Naive thymus-derived CD8-positive, alpha-beta T cell (primary cell): Measurements from ENCODE around the gene SDF2L1. TPM values are rescaled to one million over a fixed set of nuclear protein-coding genes. Genes with fewer than 3 reads are reported as not detected.
"Not testable (repeated sequence)": the region's sequence is repeated elsewhere in the genome, so short reads cannot be mapped to it uniquely, and the experiment has no call there.

ENCODE experiments used
- ATAC-seq, 2 donors: fragments of 150-1000 bp; cut with Tn5 transposase in 1 of 2; sonication (Bioruptor Pico), chemical (Tn5 transposase) in 1 of 2; 1 replicate in 1 of 2; 2 replicates in 1 of 2; pipeline ENCODE4 v1.10.0; 2021; ENCODE audit warnings: mild to moderate bottlenecking in 2 of 2, moderate library complexity in 2 of 2
- POLR2A ChIA-PET: fragments of 350-600 bp; sonication (Branson Sonifier 250); formaldehyde crosslinking; loops from one replicate; lab custom pipeline; 2021; ENCODE audit warnings: antibody characterized with exemption; lab: Charles Lee
- DNase-seq, 10 donors: peaks; one replicate each; pipeline versions ENCODE4 v3.0.0 to v3.0.0-alpha.2; 2020 to 2022
- H3K27ac Mint-ChIP-seq, 10 donors: one replicate each; pipeline ENCODE4 v1.8.0; 2020 to 2022; ENCODE audit warnings: mild to moderate bottlenecking in 10 of 10, mixed read lengths in 10 of 10, moderate library complexity in 4 of 10, inconsistent platforms in 1 of 10
- H3K27me3 Mint-ChIP-seq, 5 donors: one replicate each; pipeline ENCODE4 v1.8.0; 2021 to 2022; ENCODE audit warnings: mixed read lengths in 5 of 5
- H3K36me3 Mint-ChIP-seq, 3 donors: one replicate each; pipeline ENCODE4 v1.8.0; 2020 to 2022; ENCODE audit warnings: mixed read lengths in 3 of 3, mild to moderate bottlenecking in 2 of 3, inconsistent platforms in 1 of 3
- H3K4me1 Mint-ChIP-seq, 4 donors: one replicate each; pipeline ENCODE4 v1.8.0; 2021 to 2022; ENCODE audit warnings: mixed read lengths in 4 of 4
- H3K4me3 Mint-ChIP-seq, 10 donors: one replicate each; pipeline ENCODE4 v1.8.0; 2020 to 2022; ENCODE audit warnings: mild to moderate bottlenecking in 10 of 10, mixed read lengths in 10 of 10, moderate library complexity in 6 of 10, inconsistent platforms in 1 of 10
- H3K9me3 Mint-ChIP-seq, 9 donors: one replicate each; pipeline ENCODE4 v1.8.0; 2020 to 2022; ENCODE audit warnings: mixed read lengths in 9 of 9, mild to moderate bottlenecking in 3 of 9, inconsistent platforms in 1 of 9, moderate library complexity in 1 of 9
- polyA plus RNA-seq, 3 donors: library from polyadenylated mRNA; unstranded; fragments of 300-500 nt; fragmentation: Illumina TruSeq; gene quantifications; one replicate each; pipeline ENCODE4 v1.2.3, GENCODE V29; 2021
- total RNA-seq, 8 experiments: library from RNA in 2 of 8; stranded (reverse) in 2 of 8; gene quantifications; one replicate each; pipeline ENCODE4 v1.2.3 and lab custom pipeline; 2021 to 2026

Gene SDF2L1
- total and polyA plus RNA-seq, 5 experiments from 2014 or later, result 23.2 to 68.9 (median 63.1) TPM

DNA sequence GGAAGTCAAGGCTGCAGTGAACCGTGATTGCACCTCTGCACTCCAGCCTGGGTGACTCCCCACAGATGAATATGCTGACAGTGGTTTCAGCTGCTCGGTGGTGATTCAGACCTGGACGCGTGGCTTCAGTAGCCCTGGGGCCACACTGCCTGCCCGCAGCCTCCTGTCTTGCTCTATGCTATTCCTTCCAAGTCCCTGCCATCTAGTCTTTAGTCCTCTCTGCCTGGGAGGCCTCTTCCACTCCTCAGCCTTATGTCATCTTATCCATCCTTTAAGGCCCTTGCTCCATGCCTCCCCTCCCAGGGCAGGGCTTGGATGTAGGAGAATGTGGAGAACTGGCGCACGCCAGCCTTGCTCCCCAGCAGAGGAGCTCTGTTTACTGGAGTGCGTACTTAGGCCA lies 35.3 kb upstream of the SDF2L1 start:
- DNase-seq, result no peak
- Mint-ChIP-seq H3K36me3 (peaks cover 0 to 41% (median 0%) of the 10 kb centered on the region in 3 donors), H3K9me3 (no peaks in the 10 kb centered on the region), H3K27me3 (no peaks in the 10 kb centered on the region), H3K4me1 (peaks cover 24 to 58% (median 39%) of the 10 kb centered on the region in 4 donors), H3K4me3 (peak overlapping the region in 1 of 10 donors; percentile 20), H3K27ac (peak overlapping the region in 2 of 10 donors; percentile 3 to 62)
- POLR2A ChIA-PET, result no interaction called here
- no peak for ATAC-seq

- H3K9me3 Mint-ChIP-seq, H3K27me3 Mint-ChIP-seq, H3K4me3 Mint-ChIP-seq, DNase-seq, ATAC-seq: not testable (repeated sequence)
- POLR2A ChIA-PET, result interaction anchor here (0.6 kb wide), 1 partner anchor 17 kb away, joined by 3 read pairs; no protein-coding TSS in a partner anchor
- H3K27ac Mint-ChIP-seq, result peak overlapping the region in 6 of 10 donors; percentile 13 to 56 (median 21)
- peaks cover 0 to 58% (median 3%) of the 10 kb centered on the region in 3 donors for H3K36me3 Mint-ChIP-seq
- peaks cover 19 to 49% (median 37%) of the 10 kb centered on the region in 4 donors for H3K4me1 Mint-ChIP-seq
These were observed 32.4 kb upstream of the SDF2L1 start for GRCh38 chr22:21609556-21610157.

DNA sequence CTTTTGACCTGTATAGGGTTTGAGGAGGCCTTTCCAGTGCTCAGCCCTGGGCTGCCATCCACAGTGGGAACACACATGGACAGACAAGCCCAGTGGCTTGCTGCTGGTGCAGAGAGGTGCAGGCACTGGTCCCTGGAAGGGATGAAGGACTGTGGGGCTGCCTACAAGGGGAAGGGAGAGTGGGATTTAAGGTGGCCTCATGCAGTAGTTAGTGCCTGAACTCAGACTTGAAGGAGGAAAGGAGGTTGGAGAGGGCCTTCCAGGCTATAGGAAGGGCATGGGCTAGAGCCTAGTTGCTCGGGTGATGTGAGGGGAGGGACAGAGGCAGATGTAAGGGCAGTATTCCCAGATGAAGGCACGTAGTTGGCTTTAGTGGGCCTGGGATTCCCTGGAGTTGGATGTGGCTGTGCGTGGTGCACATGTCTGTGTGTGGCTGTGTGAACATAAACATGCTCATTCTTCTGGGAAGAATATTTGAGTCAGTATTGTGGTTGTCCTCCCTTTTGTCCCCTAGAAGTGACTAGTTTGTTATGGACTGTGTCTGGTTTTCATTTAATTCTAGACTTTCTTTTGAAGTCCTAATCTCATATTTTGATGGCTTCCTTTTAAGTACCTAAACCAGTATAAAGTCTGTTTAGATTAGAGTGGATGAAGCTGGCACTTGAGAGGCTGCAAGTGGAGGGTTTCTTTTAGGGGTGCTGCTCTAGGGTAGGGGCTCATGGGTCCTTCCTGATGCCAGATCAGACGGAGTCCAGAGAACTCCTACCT lies 30.7 kb upstream of the SDF2L1 start:
- Mint-ChIP-seq H3K27ac (peak overlapping the region in 8 of 10 donors; percentile 12 to 70 (median 42)), H3K36me3 (peaks cover 0 to 72% (median 3%) of the 10 kb centered on the region in 3 donors), H3K4me1 (peaks cover 19 to 41% (median 32%) of the 10 kb centered on the region in 4 donors), H3K9me3 (no peaks in the 10 kb centered on the region), H3K4me3 (no peak overlapping the region), H3K27me3 (no peaks in the 10 kb centered on the region)
- no peak for DNase-seq
- ATAC-seq, result no peak
- POLR2A ChIA-PET, result no interaction called here

- Mint-ChIP-seq H3K9me3 (no peaks in the 10 kb centered on the region), H3K27ac (peak overlapping the region in 1 of 10 donors; percentile 20), H3K4me1 (peaks cover 10 to 41% (median 25%) of the 10 kb centered on the region in 4 donors), H3K4me3 (no peak overlapping the region), H3K27me3 (no peaks in the 10 kb centered on the region), H3K36me3 (peaks cover 0 to 73% (median 3%) of the 10 kb centered on the region in 3 donors)
- DNase-seq (no peak), ATAC-seq (no peak)
- POLR2A ChIA-PET, result interaction anchor here (0.9 kb wide), 1 partner anchor 17 kb away, joined by 3 read pairs; the partner anchor contains the start of gene YDJC
These were observed 29.2 kb upstream of the SDF2L1 start for GRCh38 chr22:21612858-21613257.

GRCh38 chr22:21613553-21614233 lies 28.4 kb upstream of the SDF2L1 start:
- H3K27ac Mint-ChIP-seq, result peak overlapping the region in 7 of 10 donors; percentile 8 to 72 (median 44)
- POLR2A ChIA-PET, result interaction anchor here (0.9 kb wide), 2 partner anchors 10 to 16 kb away, joined by 3 read pairs; partner anchors contain the start of gene YDJC
- no peak overlapping the region for H3K4me3 Mint-ChIP-seq
- peaks cover 12 to 39% (median 25%) of the 10 kb centered on the region in 4 donors for H3K4me1 Mint-ChIP-seq
- no peaks in the 10 kb centered on the region for H3K27me3 Mint-ChIP-seq
- H3K36me3 Mint-ChIP-seq, result peaks cover 0 to 77% (median 3%) of the 10 kb centered on the region in 3 donors
- ATAC-seq (no peak), DNase-seq (no peak)
- H3K9me3 Mint-ChIP-seq, result no peaks in the 10 kb centered on the region

- POLR2A ChIA-PET, result interaction anchor here (0.6 to 1.4 kb wide), 2 partner anchors 29 to 47 kb away, joined by 4 to 5 read pairs; no protein-coding TSS in a partner anchor
These were observed 26.4 kb upstream of the SDF2L1 start for GRCh38 chr22:21615731-21616130.

GRCh38 chr22:21617337-21617736 lies 24.8 kb upstream of the SDF2L1 start:
- ATAC-seq, H3K4me3 Mint-ChIP-seq, DNase-seq, H3K9me3 Mint-ChIP-seq, H3K27me3 Mint-ChIP-seq: not testable (repeated sequence)
- H3K4me1 Mint-ChIP-seq, result peaks cover 9 to 44% (median 31%) of the 10 kb centered on the region in 4 donors
- H3K36me3 Mint-ChIP-seq, result peaks cover 0 to 66% (median 3%) of the 10 kb centered on the region in 3 donors
- POLR2A ChIA-PET, result interaction anchor here (1.1 kb wide), 1 partner anchor 15 kb away, joined by 4 read pairs; the partner anchor contains the start of gene CCDC116
- peak overlapping the region in 6 of 10 donors; percentile 12 to 62 (median 27) for H3K27ac Mint-ChIP-seq

More at GRCh38 chr22:21615731-21616130, 26.4 kb upstream of the SDF2L1 start:
- DNase-seq (no peak), ATAC-seq (no peak)
- H3K9me3 Mint-ChIP-seq, result no peaks in the 10 kb centered on the region
- H3K27me3 Mint-ChIP-seq, result no peaks in the 10 kb centered on the region
- peak overlapping the region in 5 of 10 donors; percentile 39 to 66 (median 59) for H3K27ac Mint-ChIP-seq
- no peak overlapping the region for H3K4me3 Mint-ChIP-seq
- H3K36me3 Mint-ChIP-seq, result peaks cover 0 to 67% (median 3%) of the 10 kb centered on the region in 3 donors
- peaks cover 13 to 49% (median 36%) of the 10 kb centered on the region in 4 donors for H3K4me1 Mint-ChIP-seq

DNA sequence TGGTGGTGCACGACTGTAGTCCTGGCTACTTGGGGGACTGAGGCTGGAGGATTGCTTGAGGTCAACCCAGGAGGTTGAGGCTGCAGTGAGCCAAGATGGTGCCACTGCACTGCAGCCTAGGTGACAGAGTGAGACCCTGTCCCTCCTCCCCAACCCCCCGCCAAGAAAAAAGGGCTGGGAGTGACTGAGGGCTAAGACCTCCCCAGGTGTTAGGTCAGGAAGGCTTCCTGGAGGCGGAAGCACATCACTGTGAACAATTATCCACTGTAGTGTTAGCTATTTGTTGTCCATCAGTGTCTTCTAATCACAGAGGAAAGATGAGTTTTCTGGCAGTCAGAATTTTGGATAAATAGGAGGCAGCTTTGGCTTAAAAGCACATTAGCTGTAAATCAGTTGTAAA lies 21.1 kb upstream of the SDF2L1 start:
- no peak for DNase-seq
- H3K4me1 Mint-ChIP-seq, result peaks cover 15 to 41% (median 40%) of the 10 kb centered on the region in 4 donors
- H3K9me3 Mint-ChIP-seq, result no peaks in the 10 kb centered on the region
- H3K36me3 Mint-ChIP-seq, result peaks cover 0 to 44% (median 0%) of the 10 kb centered on the region in 3 donors
- H3K4me3 Mint-ChIP-seq, result peak overlapping the region in 1 of 10 donors; percentile 46
- H3K27me3 Mint-ChIP-seq, result no peaks in the 10 kb centered on the region
- POLR2A ChIA-PET, result interaction anchor here (1.2 kb wide), 1 partner anchor 8 kb away, joined by 4 read pairs; no protein-coding TSS in a partner anchor
- ATAC-seq, result no peak
- peak overlapping the region in 7 of 10 donors; percentile 25 to 82 (median 49) for H3K27ac Mint-ChIP-seq

DNA sequence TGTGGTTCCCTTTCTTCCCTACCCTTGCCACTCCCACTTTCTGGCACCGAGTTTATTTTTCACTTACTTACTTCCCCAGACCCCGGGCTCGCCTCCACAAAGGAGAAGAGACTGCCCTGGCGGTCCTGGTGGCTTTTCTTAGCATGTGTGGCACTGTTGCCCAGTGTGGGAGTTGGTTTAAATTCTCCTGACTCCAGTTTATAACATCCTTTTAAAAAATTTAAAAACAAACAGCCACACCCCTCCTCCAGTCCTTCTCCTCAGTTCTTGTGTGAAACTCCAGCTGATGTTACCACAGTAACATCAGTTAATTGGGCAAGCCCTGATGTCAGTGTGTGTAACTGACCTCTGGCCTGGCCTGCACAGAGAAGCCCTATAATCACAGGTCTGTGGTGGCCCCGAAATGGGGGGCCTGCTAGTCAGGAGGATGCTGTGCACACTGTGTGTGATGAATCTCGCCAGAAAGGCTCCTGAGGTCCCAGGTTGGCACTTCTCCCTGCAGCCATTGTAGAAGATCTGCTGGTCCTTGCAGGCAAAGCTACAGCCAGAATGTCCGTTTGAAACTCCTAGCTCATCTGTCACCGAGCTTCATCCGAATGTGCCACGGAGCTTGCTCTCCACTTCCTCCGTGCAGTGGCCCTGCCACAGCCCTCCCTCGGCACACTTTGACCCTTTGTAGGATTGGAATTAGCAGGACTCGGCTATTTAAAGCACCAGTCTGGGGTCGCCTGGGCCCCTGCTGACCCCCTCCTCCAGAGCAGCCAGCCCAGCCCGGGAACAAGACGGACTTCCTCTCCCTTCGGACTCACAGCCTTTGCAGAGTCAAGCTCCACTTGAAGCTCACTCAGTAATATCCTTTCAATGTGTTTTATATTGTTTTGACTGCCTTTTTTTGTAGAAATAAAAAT lies 19.8 kb upstream of the SDF2L1 start:
- peaks cover 0 to 48% (median 0%) of the 10 kb centered on the region in 3 donors for H3K36me3 Mint-ChIP-seq
- POLR2A ChIA-PET, result interaction anchor here (1.1 kb wide), 1 partner anchor 11 kb away, joined by 3 read pairs; no protein-coding TSS in a partner anchor

DNA sequence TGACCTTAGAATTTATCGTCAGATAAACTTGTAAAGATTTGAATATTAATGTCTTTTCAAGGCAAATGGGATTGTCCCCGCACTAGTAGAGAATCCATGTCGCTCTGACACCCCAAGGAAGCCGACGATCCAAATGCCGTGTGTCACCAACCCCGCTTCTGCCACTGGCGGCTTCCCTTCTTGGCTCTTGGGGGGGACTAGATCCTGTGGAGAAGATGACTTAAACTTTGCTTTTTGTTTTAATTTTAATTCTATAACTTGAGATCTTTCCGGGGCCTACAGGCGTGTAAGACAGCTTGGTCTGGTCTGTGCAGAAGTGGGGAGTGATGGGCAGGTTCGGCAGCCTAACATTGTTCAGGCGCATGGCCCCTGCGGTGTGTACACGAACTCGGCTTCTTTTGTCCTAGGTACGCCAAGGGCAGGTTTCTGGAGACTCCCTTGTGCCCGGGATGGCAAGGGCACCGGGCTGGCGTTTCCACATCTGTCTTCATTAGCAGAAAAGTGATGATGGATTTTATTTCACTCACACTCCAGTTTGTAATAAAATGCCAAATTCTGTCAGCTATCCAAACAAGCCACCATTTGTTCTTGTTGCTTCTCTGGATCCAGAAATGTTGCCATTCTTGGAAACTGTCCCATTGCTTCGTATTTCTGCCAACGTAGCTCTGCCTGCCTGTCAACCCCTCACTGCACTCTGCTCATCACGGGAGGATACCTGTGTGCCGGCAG lies 19.0 kb upstream of the SDF2L1 start:
- no peak for DNase-seq
- peaks cover 21 to 57% (median 50%) of the 10 kb centered on the region in 4 donors for H3K4me1 Mint-ChIP-seq
- H3K27me3 Mint-ChIP-seq, result no peaks in the 10 kb centered on the region
- H3K27ac Mint-ChIP-seq, result peak overlapping the region in 7 of 10 donors; percentile 13 to 88 (median 66)
- no peaks in the 10 kb centered on the region for H3K9me3 Mint-ChIP-seq
- no peak for ATAC-seq
- POLR2A ChIA-PET, result interaction anchor here (1.1 to 1.2 kb wide), 2 partner anchors 9 to 10 kb away, joined by 3 read pairs; no protein-coding TSS in a partner anchor
- peaks cover 0 to 51% (median 6%) of the 10 kb centered on the region in 3 donors for H3K36me3 Mint-ChIP-seq
- H3K4me3 Mint-ChIP-seq, result peak overlapping the region in 1 of 10 donors; percentile 18

More for the DNA sequence above, 19.8 kb upstream of the SDF2L1 start:
- peak overlapping the region in 5 of 10 donors; percentile 13 to 88 (median 77) for H3K27ac Mint-ChIP-seq
- no peak for DNase-seq
- H3K4me3 Mint-ChIP-seq, result no peak overlapping the region
- no peak for ATAC-seq
- no peaks in the 10 kb centered on the region for H3K27me3 Mint-ChIP-seq
- H3K4me1 Mint-ChIP-seq, result peaks cover 19 to 51% (median 44%) of the 10 kb centered on the region in 4 donors
- no peaks in the 10 kb centered on the region for H3K9me3 Mint-ChIP-seq
